ENCODE results near the gene MRPS23.
"Not testable (repeated sequence)": the region's sequence is repeated elsewhere in the genome, so short reads cannot be mapped to it uniquely, and the experiment has no call there.

The MRPS23 gene

GRCh38 chr17:57861790-57862693 lies 12.2 kb upstream of the MRPS23 start:
- no peak for DNase-seq

- DNase-seq = no peak
These were observed 11.4 kb upstream of the MRPS23 start for GRCh38 chr17:57861000-57861789.

GRCh38 chr17:57860414-57860999 lies 10.7 kb upstream of the MRPS23 start:
- DNase-seq = no peak

DNA sequence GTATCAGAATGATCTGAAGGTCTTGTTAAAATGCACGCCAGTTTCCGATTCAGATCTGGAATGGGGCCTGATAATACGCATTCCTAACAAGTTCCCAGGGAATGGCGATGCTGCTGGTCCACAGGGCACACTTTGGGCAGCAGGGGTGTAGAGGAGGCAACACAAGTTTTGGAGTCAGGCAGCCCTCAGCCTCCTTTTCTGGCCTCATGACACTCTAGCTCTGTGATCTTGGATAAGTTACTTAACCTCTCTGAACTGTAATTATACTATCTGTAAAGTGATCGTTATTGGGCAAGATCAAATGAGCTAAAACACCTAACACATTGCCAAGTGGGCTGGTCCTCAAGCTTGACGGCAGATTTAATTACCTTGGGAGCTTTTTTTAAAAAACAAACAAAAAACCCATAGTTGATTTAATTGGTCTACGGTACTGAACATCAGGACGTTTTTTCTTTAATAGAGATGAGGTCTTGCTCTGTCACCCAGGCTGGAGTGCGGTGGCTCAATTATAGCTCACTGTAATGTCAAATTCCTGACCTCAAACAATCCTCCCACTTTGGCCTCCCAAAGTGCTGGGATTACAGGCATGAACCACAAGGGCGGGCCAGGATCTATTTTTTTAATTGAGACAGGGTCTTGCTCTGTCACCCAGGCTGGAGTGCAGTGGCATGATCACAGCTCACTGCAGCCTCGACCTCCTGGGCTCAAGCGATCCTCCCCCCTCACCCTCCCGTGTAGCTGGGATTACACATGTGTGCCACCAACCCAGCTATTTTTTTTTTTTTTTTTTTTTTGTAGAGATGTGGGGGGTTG lies 10.0 kb upstream of the MRPS23 start:
- DNase-seq = no peak

- DNase-seq = no peak
These were observed 9.0 kb upstream of the MRPS23 start for GRCh38 chr17:57858838-57859237.

DNA sequence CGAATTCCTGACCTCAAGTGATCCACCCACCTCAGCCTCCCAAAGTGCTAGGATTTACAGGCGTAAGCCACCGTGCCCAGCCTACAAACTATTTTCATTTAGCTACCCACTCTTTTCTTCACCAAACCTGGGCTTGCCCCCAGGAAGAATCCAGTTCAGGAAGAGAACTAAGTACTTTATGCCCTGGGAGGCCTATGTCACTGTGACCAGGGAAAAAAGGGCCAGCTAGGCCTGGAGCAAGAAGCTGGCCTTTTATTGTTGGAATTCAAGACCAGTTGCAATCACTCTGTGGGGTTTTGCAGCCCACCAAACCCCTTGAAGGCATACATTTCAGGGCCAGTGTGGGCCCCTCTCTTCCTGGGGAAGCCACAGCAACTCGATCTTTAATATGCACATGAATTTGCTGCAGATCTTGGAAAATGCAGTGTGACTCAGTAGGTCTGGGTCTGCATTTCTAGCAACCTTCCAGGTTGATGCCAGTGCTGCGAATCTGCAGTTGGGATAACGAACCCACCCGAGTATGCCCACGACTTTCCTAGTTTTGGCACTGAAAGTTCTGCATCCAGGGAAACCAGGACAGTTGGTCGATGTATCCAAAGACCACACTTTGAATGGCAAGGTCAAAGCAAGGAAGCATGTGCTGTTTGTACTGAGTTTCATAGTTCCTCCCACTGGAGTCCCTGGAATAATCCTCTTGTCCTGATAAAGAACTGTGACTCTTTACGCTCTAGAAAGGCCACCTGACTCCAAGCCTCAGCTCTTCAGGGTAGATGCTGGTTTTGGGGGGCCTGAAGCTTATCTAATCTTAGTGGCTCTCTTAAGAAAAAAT lies 7.2 kb upstream of the MRPS23 start:
- no peak for DNase-seq

- DNase-seq = no peak
These were observed 5.7 kb upstream of the MRPS23 start for GRCh38 chr17:57855391-57856035.

GRCh38 chr17:57853695-57854094 lies 3.9 kb upstream of the MRPS23 start:
- DNase-seq = no peak

- DNase-seq = no peak
These were observed 3.1 kb upstream of the MRPS23 start for GRCh38 chr17:57852955-57853328.

DNA sequence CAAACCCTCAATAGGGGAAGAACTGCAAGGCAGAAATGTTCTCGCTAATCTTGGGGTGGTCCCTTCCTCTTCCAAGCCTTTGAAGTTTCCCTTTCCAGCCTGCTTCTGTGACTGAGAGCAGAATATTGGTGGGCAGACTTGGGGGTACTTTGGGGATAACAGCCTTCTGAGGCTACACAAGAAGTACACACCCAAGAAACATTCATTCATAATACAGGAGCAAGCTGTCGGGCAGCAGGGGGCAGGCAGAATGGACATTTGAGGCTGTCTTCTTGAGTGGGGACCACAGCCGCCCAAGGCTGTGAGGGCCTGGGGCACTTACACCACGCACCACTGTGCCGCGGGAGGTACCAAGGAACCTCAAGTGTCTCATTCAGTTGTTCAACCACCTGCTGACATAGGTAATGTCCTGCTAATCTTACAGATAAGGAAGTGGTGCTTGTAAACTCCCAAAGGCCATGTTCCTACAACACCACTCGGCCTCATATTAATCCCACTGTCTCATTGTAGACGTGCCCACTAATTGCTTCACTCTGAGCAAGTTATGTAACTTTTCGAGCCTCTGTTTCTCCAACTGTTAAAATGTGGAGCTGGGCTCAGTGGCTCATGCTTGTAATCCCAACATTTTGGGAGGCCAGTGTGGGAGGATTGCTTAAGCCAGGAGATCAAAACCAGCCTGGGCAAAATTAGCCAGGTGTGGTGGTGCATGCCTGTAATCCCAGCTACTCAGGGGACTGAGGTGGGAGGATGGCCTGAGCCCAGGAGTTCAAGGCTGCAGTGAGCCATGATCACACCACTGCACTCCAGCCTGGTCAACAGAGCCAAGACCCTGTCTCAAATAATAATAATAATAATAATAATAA lies 2.5 kb upstream of the MRPS23 start:
- DNase-seq = no peak

DNA sequence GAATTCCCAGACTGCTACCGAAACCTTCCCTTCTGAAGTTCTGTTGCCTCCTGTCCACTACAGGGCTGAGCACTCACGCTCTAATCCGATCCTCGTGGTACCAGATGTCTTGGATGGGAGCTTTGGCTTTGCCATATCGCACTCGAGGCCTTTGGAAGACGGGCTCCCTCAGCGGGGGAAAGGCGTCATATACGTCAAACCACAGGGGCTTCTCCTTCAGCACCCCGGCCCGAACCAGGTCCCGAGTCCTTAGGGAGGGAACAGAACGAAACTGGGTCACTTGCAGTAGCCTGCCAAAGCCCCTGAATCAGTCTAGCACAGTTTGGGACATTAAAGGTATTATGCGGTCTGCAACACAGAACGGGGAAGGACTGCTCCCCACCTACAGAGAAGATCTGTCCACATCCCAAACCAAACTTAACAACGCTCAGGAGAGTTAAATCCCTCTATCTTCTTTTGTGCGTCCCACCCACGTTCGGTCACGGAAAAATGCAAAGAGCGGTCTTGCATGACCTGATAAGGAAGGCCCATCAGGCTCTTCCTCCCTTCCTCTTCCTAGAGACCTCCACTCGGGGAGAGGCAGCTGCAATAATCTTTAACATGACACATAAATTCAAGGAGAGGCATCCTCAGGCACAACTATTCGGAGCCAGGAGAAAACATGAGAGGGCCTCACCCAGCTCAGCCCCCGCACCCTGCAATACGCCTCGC lies 526 bp downstream of the MRPS23 start:
- no peak for DNase-seq

DNA sequence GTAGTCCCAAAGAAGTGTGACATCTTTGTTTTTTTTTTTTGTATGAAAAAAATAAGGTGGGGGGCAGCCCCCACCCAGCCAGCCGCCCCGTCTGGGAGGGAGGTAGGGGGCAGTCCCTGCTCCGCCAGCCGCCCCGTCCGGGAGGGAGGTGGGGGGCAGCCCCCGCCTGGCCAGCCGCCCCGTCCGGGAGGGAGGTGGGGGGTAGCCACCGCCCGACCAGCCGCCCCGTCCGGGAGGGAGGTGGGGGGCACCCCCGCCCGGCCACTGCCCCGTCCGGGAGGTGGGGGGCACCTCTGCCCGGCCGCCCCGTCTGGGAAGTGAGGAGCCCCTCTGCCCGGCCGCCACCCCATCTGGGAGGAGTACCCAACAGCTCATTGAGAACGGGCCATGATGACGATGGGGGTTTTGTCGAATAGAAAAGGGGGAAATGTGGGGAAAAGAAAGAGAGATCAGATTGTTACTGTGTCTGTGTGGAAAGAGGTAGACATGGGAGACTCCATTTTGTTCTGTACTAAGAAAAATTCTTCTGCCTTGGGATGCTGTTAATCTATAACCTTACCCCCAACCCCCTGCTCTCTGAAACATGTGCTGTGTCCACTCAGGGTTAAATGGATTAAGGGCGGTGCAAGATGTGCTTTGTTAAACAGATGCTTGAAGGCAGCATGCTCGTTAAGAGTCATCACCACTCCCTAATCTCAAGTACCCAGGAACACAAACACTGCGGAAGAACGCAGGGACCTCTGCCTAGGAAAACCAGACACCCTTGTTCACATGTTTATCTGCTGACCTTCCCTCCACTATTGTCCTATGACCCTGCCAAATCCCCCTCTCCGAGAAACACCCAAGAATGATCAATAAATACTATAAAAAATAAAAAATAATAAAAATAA lies 3.5 kb downstream of the MRPS23 start:
- DNase-seq = not testable (repeated sequence)

DNA sequence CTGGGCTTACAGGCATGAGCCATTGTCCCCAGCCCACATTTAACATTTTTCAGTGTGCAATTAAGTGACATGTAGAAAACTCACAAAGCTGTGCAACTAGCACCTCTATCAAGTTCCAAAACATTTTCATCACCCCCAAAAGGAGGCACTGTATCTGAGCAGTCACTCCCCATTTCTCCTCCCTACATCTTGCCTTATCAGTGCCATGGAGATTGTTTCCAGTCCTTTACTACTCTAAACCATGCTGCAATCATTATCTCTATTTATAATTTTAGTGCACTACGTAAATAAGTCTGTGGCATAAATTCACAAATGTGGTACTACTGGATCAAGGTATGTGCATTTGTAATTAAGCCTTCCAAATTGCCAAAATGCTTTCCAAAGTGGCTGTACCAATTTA lies 7.6 kb downstream of the MRPS23 start:
- DNase-seq = no peak

- no peak for DNase-seq
These were observed 10.3 kb downstream of the MRPS23 start for GRCh38 chr17:57839571-57839923.

- no peak for DNase-seq
These were observed 10.8 kb downstream of the MRPS23 start for GRCh38 chr17:57838857-57839570.

GRCh38 chr17:57838453-57838852 lies 11.4 kb downstream of the MRPS23 start:
- no peak for DNase-seq

DNA sequence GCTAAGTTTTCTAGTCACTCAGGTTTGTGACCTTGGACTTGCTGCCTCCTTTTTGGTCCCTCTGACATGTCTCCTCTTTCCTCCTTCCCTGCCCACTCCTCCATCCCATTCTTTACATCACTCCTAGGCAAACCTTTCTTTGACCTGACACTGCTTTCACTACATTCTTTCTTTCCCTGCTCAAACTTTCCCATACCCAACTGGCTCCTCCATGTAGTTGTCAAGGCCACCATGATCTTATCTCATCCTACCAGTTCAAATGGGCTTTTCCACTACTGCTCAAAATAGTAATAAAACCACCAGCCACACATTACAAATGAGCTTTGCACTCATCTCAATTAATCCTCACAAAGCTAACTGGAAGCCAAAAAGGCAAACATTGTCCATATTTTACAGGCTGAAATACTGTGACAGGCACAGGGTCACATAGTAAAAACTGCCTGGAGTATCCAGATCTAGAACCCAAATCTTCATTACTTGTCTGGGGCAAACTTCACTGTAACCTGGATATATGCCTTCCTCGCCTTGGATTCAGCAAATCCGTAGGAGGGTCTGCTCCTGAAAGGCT lies 14.4 kb downstream of the MRPS23 start:
- no peak for DNase-seq

Measured in NCI-H2029 treated with DMSO at 0.1 percent for 48 hours (cell line).